Common myeloid progenitor, CD34-positive (primary cell): Measurements from ENCODE around the gene COL15A1.
A peak's percentile ranks its signal among the peaks of the same experiment; 100 is the strongest.

Source experiments
- CTCF ChIA-PET: fragments of 350-600 bp; sonication (Branson Sonifier 250); formaldehyde crosslinking; loops from one replicate; lab custom pipeline; 2021; ENCODE audit warnings: antibody characterized with exemption; lab: Charles Lee
- POLR2A ChIA-PET: fragments of 350-600 bp; sonication (Branson Sonifier 250); formaldehyde crosslinking; loops from one replicate; lab custom pipeline; 2021; ENCODE audit warnings: antibody characterized with exemption; lab: Charles Lee
- DNase-seq, 3 donors: peaks; one replicate each; pipeline versions ENCODE4 v3.0.0 to v3.0.0-alpha.2; 2013
- H3K27ac ChIP-seq, 2 experiments: 1 replicate in 1 of 2; 2 replicates in 1 of 2; pipeline ENCODE4 v1.7.0; 2013; ENCODE audit warnings: inconsistent platforms in 2 of 2, low read length in 2 of 2, mild to moderate bottlenecking in 2 of 2, low read depth in 1 of 2, moderate library complexity in 1 of 2; ENCODE audit not compliant: severe bottlenecking in 2 of 2, insufficient read depth in 1 of 2, poor library complexity in 1 of 2
- H3K27me3 ChIP-seq, 5 experiments: replicated peaks in 2 of 5; 1 replicate in 3 of 5; 2 replicates in 2 of 5; pipeline versions ENCODE4 v1.6.1 to v1.7.0; 2013; ENCODE audit warnings: low read length in 4 of 5, mild to moderate bottlenecking in 2 of 5, moderate library complexity in 2 of 5, inconsistent platforms in 1 of 5; ENCODE audit not compliant: insufficient read depth in 5 of 5, control insufficient read depth in 4 of 5
- H3K36me3 ChIP-seq, 4 experiments: 1 replicate in 2 of 4; 2 replicates in 2 of 4; pipeline versions ENCODE4 v1.6.1 to v1.7.0; 2013; ENCODE audit warnings: low read length in 3 of 4, control low read depth in 1 of 4, mild to moderate bottlenecking in 1 of 4; ENCODE audit not compliant: control insufficient read depth in 4 of 4, insufficient read depth in 4 of 4
- H3K4me1 ChIP-seq, 4 experiments: 1 replicate in 3 of 4; 2 replicates in 1 of 4; pipeline versions ENCODE4 v1.6.1 to v1.7.1; 2013; ENCODE audit warnings: low read length in 3 of 4, mild to moderate bottlenecking in 3 of 4, control low read depth in 1 of 4, inconsistent platforms in 1 of 4, moderate library complexity in 1 of 4; ENCODE audit not compliant: control insufficient read depth in 4 of 4, insufficient read depth in 4 of 4; ENCODE audit errors: control extremely low read depth in 1 of 4
- H3K4me3 ChIP-seq, 7 experiments: 1 replicate in 4 of 7; 2 replicates in 3 of 7; pipeline versions ENCODE4 v1.5.1 to v1.7.0; 2013; ENCODE audit warnings: mild to moderate bottlenecking in 7 of 7, low read length in 6 of 7, moderate library complexity in 6 of 7, inconsistent platforms in 2 of 7, low read depth in 2 of 7, control low read depth in 1 of 7; ENCODE audit not compliant: insufficient read depth in 4 of 7, control insufficient read depth in 1 of 7; ENCODE audit errors: extremely low read depth in 1 of 7
- H3K9me3 ChIP-seq, 5 experiments: 1 replicate in 4 of 5; 2 replicates in 1 of 5; pipeline versions ENCODE4 v1.6.1 to v1.7.1; 2013; ENCODE audit warnings: low read length in 4 of 5, mild to moderate bottlenecking in 2 of 5, inconsistent platforms in 1 of 5, low read depth in 1 of 5, moderate library complexity in 1 of 5; ENCODE audit not compliant: control insufficient read depth in 4 of 5, insufficient read depth in 2 of 5; ENCODE audit errors: control extremely low read depth in 1 of 5
- WGBS: methylation state at CpG from one replicate; pipeline ENCODE4 v1.1.5; 2013; ENCODE audit not compliant: insufficient coverage; 5-methylcytosine and 5-hydroxymethylcytosine counted together

The COL15A1 gene

GRCh38 chr9:99000476-99001395, 57.0 kb downstream of the COL15A1 start:
- Histone ChIP-seq H3K4me3 (no peak overlapping the region), H3K27me3 (no peaks in the 10 kb centered on the region), H3K36me3 (no peaks in the 10 kb centered on the region), H3K27ac (no peak overlapping the region), H3K9me3 (no peaks in the 10 kb centered on the region), H3K4me1 (peaks cover 0 to 29% (median 20%) of the 10 kb centered on the region in 4 experiments)
- CTCF ChIA-PET, result interaction anchor here (0.7 to 11.5 kb wide), 26 partner anchors 9 to 176 kb away, joined by 3 to 313 read pairs (median 4); no protein-coding TSS in a partner anchor
- POLR2A ChIA-PET, result no interaction called here
- 0% methylated on average over 1 of the region's 5 CpGs for WGBS
- DNase-seq, result peak; percentile 80 to 90 (median 87)

GRCh38 chr9:99001892-99002291, 58.2 kb downstream of the COL15A1 start:
- H3K4me3 ChIP-seq, result no peak overlapping the region
- ChIA-PET CTCF (interaction anchor here (0.8 to 11.5 kb wide), 14 partner anchors 11 to 177 kb away, joined by 3 to 313 read pairs (median 4); no protein-coding TSS in a partner anchor), POLR2A (interaction anchor here (0.6 to 1.1 kb wide), 2 partner anchors 138 to 148 kb away, joined by 3 to 5 read pairs; no protein-coding TSS in a partner anchor)
- no peak for DNase-seq
- H3K27me3 ChIP-seq, result no peaks in the 10 kb centered on the region
- no peaks in the 10 kb centered on the region for H3K9me3 ChIP-seq
- 92% methylated on average over 2 of the region's 2 CpGs for WGBS
- no peak overlapping the region for H3K27ac ChIP-seq
- H3K4me1 ChIP-seq, result peaks cover 0 to 29% (median 20%) of the 10 kb centered on the region in 4 experiments
- H3K36me3 ChIP-seq, result no peaks in the 10 kb centered on the region

- DNase-seq, result no peak
- ChIA-PET CTCF (interaction anchor here (0.6 to 11.5 kb wide), 11 partner anchors 11 to 178 kb away, joined by 3 to 313 read pairs (median 3); no protein-coding TSS in a partner anchor), POLR2A (interaction anchor here (0.6 to 1.1 kb wide), 2 partner anchors 137 to 148 kb away, joined by 3 to 5 read pairs; no protein-coding TSS in a partner anchor)
- H3K36me3 ChIP-seq, result no peaks in the 10 kb centered on the region
- H3K27me3 ChIP-seq, result no peaks in the 10 kb centered on the region
- no peak overlapping the region for H3K4me3 ChIP-seq
- no peak overlapping the region for H3K27ac ChIP-seq
- H3K4me1 ChIP-seq, result peaks cover 0 to 24% (median 16%) of the 10 kb centered on the region in 4 experiments
- no peaks in the 10 kb centered on the region for H3K9me3 ChIP-seq
Measured at GRCh38 chr9:99002706-99003105, 59.0 kb downstream of the COL15A1 start.

GRCh38 chr9:99003308-99003707, 59.6 kb downstream of the COL15A1 start:
- DNase-seq, result no peak
- 97% methylated on average over 5 of the region's 5 CpGs for WGBS
- Histone ChIP-seq H3K27ac (no peak overlapping the region), H3K36me3 (no peaks in the 10 kb centered on the region), H3K4me1 (peaks cover 0 to 23% (median 16%) of the 10 kb centered on the region in 4 experiments), H3K27me3 (no peaks in the 10 kb centered on the region), H3K4me3 (no peak overlapping the region), H3K9me3 (no peaks in the 10 kb centered on the region)
- ChIA-PET CTCF (interaction anchor here (1.0 to 11.5 kb wide), 8 partner anchors 18 to 178 kb away, joined by 3 to 313 read pairs (median 3); no protein-coding TSS in a partner anchor), POLR2A (no interaction called here)

GRCh38 chr9:99004115-99004514, 60.4 kb downstream of the COL15A1 start:
- Histone ChIP-seq H3K4me1 (peaks cover 0 to 22% (median 15%) of the 10 kb centered on the region in 4 experiments), H3K9me3 (no peaks in the 10 kb centered on the region), H3K27me3 (no peaks in the 10 kb centered on the region), H3K27ac (no peak overlapping the region), H3K4me3 (no peak overlapping the region), H3K36me3 (no peaks in the 10 kb centered on the region)
- POLR2A ChIA-PET, result no interaction called here
- CTCF ChIA-PET, result interaction anchor here (0.8 to 1.9 kb wide), 3 partner anchors 8 to 137 kb away, joined by 3 to 8 read pairs (median 6); no protein-coding TSS in a partner anchor
- no peak for DNase-seq
- WGBS, result 98% methylated on average over 5 of the region's 5 CpGs

GRCh38 chr9:99004717-99005460, 61.2 kb downstream of the COL15A1 start:
- Histone ChIP-seq H3K4me1 (peaks cover 0 to 22% (median 15%) of the 10 kb centered on the region in 4 experiments), H3K36me3 (no peaks in the 10 kb centered on the region), H3K27ac (no peak overlapping the region), H3K4me3 (no peak overlapping the region), H3K9me3 (peaks cover 0 to 1% (median 0%) of the 10 kb centered on the region in 5 experiments), H3K27me3 (no peaks in the 10 kb centered on the region)
- ChIA-PET CTCF (interaction anchor here (0.6 to 1.9 kb wide), 4 partner anchors 8 to 136 kb away, joined by 3 to 8 read pairs (median 4); no protein-coding TSS in a partner anchor), POLR2A (no interaction called here)
- DNase-seq, result no peak
- WGBS, result 97% methylated on average over 15 of the region's 16 CpGs
